Measurements from ENCODE around the gene PMPCA. TPM values are rescaled to one million over a fixed set of nuclear protein-coding genes. Genes with fewer than 3 reads are reported as not detected.

The PMPCA gene
- total and polyA plus RNA-seq, 2 donors (not counting 3 experiments of a cell fraction or from before 2014, with no cell fraction given) = 69.0 to 75.3 TPM

DNA sequence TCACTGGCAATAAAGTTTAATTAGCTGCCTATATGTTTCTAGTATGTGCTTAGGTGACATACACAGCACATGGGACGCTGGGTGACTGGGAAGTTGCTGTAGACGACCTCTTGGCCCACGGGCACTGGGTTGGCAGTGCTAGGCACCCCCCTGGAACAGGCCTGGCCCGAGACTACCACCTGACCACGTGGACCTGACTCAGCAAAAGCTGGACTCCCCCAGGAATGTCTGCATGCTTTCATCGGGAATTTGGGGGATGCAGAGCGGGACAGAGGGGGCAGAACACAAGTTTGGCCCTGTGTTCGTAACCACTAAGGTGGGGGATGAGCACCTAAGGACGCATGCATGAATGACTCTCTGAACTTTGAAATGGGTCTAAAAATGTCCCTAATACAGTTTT, 45.8 kb downstream of the PMPCA start:
- Histone ChIP-seq H3K79me2 (ENCODE audit: control insufficient read depth, insufficient read depth, low read length) (no peaks in the 10 kb centered on the region), H3K9me3 (replicated peaks; ENCODE audit: control insufficient read depth, insufficient read depth, low read length) (no peaks in the 10 kb centered on the region), H3K27ac (ENCODE audit: insufficient read depth, low read depth, low read length) (no peak overlapping the region), H3K9ac (replicated peaks; ENCODE audit: extremely low read depth, insufficient read depth, low read length) (no peak overlapping the region), H4K20me1 (replicated peaks; ENCODE audit: control insufficient read depth, extremely low read depth, insufficient read depth, low read length) (no peaks in the 10 kb centered on the region), H3K27me3 (ENCODE audit: control insufficient read depth in 2 of 2, insufficient read depth in 2 of 2, low read length in 2 of 2) (no peaks in the 10 kb centered on the region), H3K36me3 (ENCODE audit: control insufficient read depth in 2 of 2, extremely low read depth in 1 of 2, insufficient read depth in 2 of 2, low read length in 2 of 2) (peaks cover 24 to 60% of the 10 kb centered on the region in 2 experiments), H2AFZ (ENCODE audit: low read depth, low read length) (no peak overlapping the region), H3K4me3 (replicated peaks in 1 of 3; ENCODE audit: insufficient read depth in 1 of 3, low read depth in 1 of 3, low read length in 3 of 3) (no peak overlapping the region), H3K4me2 (ENCODE audit: insufficient read depth, low read length) (no peak overlapping the region), H3K9me1 (replicated peaks; ENCODE audit: control insufficient read depth, extremely low read depth, insufficient read depth, low read length) (no peaks in the 10 kb centered on the region), H3K4me1 (ENCODE audit: control insufficient read depth, extremely low read depth, insufficient read depth, low read length) (no peaks in the 10 kb centered on the region)
- FAIRE-seq = no peak
- dilution Hi-C loops (cut with MboI; ENCODE audit: extremely low pct_ligation_motif_present, low sequenced_read_pairs) (no loop called here), intact Hi-C loops (cut with micrococcal nuclease) (no loop called here)
- TF ChIP-seq, protein P1, sequence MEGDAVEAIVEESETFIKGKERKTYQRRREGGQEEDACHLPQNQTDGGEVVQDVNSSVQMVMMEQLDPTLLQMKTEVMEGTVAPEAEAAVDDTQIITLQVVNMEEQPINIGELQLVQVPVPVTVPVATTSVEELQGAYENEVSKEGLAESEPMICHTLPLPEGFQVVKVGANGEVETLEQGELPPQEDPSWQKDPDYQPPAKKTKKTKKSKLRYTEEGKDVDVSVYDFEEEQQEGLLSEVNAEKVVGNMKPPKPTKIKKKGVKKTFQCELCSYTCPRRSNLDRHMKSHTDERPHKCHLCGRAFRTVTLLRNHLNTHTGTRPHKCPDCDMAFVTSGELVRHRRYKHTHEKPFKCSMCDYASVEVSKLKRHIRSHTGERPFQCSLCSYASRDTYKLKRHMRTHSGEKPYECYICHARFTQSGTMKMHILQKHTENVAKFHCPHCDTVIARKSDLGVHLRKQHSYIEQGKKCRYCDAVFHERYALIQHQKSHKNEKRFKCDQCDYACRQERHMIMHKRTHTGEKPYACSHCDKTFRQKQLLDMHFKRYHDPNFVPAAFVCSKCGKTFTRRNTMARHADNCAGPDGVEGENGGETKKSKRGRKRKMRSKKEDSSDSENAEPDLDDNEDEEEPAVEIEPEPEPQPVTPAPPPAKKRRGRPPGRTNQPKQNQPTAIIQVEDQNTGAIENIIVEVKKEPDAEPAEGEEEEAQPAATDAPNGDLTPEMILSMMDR (IDR thresholded peaks at IDR 0.05; ENCODE audit: extremely low read depth in 1 of 2, insufficient read depth in 1 of 2, low read depth in 1 of 2, low read length in 2 of 2) = no peak
- TF ChIP-seq, protein P2, sequence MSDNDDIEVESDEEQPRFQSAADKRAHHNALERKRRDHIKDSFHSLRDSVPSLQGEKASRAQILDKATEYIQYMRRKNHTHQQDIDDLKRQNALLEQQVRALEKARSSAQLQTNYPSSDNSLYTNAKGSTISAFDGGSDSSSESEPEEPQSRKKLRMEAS (IDR thresholded peaks at IDR 0.05; ENCODE audit: insufficient read depth, insufficient read length) = no peak
- DNase-seq (ENCODE audit: low read depth, low spot score) = no peak
- ChIA-PET POLR2A (no interaction called here), CTCF (no interaction called here)
- no TSS peak for BruUV-seq (replicated peaks)

DNA sequence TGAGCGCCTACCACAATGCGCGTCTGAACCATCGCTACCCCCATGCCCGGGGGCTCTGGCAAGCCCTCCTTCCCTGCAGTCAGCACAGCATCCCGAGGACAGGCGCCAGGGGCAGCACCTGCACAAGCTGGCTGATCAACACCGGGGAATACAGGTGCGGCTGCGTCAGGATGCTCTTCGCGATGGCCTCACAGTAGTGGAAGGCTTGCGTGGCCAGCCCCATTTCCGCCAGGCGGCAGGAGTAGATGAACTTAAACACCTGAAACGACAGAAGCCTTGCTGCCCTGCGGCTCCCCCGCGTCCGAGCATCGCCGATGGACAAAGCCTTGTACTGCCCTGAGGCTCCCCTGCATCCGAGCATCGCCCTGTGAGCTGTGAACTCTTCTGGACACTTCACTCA, 46.9 kb downstream of the PMPCA start:
- H3K4me2 ChIP-seq (ENCODE audit: insufficient read depth, low read length) = no peak overlapping the region
- H3K9ac ChIP-seq (replicated peaks; ENCODE audit: extremely low read depth, insufficient read depth, low read length) = no peak overlapping the region
- H3K4me3 ChIP-seq (replicated peaks in 1 of 3; ENCODE audit: insufficient read depth in 1 of 3, low read depth in 1 of 3, low read length in 3 of 3) = no peak overlapping the region
- dilution Hi-C loops (cut with MboI; ENCODE audit: extremely low pct_ligation_motif_present, low sequenced_read_pairs) = no loop called here
- BruUV-seq (replicated peaks) = no TSS peak
- H3K9me1 ChIP-seq (replicated peaks; ENCODE audit: control insufficient read depth, extremely low read depth, insufficient read depth, low read length) = no peaks in the 10 kb centered on the region
- CTCF ChIA-PET = no interaction called here
- H2AFZ ChIP-seq (ENCODE audit: low read depth, low read length) = no peak overlapping the region
- POLR2A ChIA-PET = interaction anchor here (0.7 kb wide), 1 partner anchor 44 kb away, joined by 3 read pairs; no protein-coding TSS in a partner anchor
- no peaks in the 10 kb centered on the region for H3K9me3 ChIP-seq (replicated peaks; ENCODE audit: control insufficient read depth, insufficient read depth, low read length)
- no peaks in the 10 kb centered on the region for H3K4me1 ChIP-seq (ENCODE audit: control insufficient read depth, extremely low read depth, insufficient read depth, low read length)
- DNase-seq (ENCODE audit: low read depth, low spot score) (no peak), FAIRE-seq (no peak)
- no peaks in the 10 kb centered on the region for H4K20me1 ChIP-seq (replicated peaks; ENCODE audit: control insufficient read depth, extremely low read depth, insufficient read depth, low read length)
- peaks cover 25 to 62% of the 10 kb centered on the region in 2 experiments for H3K36me3 ChIP-seq (ENCODE audit: control insufficient read depth in 2 of 2, extremely low read depth in 1 of 2, insufficient read depth in 2 of 2, low read length in 2 of 2)
- no peaks in the 10 kb centered on the region for H3K79me2 ChIP-seq (ENCODE audit: control insufficient read depth, insufficient read depth, low read length)
- TF ChIP-seq POLR2AphosphoS5 (IDR thresholded peaks at IDR 0.05; ENCODE audit: insufficient read depth, low read depth, low read length) (no peak), MYC (IDR thresholded peaks at IDR 0.05; ENCODE audit: low read depth, low read length) (no peak), EZH2 (IDR thresholded peaks at IDR 0.05; ENCODE audit: borderline replicate concordance, low read depth, low read length, severe bottlenecking) (no peak), JUN (IDR thresholded peaks at IDR 0.05; ENCODE audit: borderline replicate concordance, insufficient read depth, insufficient read length, low read depth) (no peak), POLR2A (IDR thresholded peaks at IDR 0.05; ENCODE audit: low read depth, low read length) (no peak), FOS (IDR thresholded peaks at IDR 0.05; ENCODE audit: borderline replicate concordance, insufficient read depth, low read length) (no peak), GATA2 (IDR thresholded peaks at IDR 0.05; ENCODE audit: insufficient read depth, insufficient read length, low read depth, low read length) (no peak)
- TF ChIP-seq, protein P2 (IDR thresholded peaks at IDR 0.05; ENCODE audit: insufficient read depth, insufficient read length) = no peak
- TF ChIP-seq, protein P1 (IDR thresholded peaks at IDR 0.05; ENCODE audit: extremely low read depth in 1 of 2, insufficient read depth in 1 of 2, low read depth in 1 of 2, low read length in 2 of 2) = no peak
- no peaks in the 10 kb centered on the region for H3K27me3 ChIP-seq (ENCODE audit: control insufficient read depth in 2 of 2, insufficient read depth in 2 of 2, low read length in 2 of 2)
- intact Hi-C loops (cut with micrococcal nuclease) = no loop called here
- H3K27ac ChIP-seq (ENCODE audit: insufficient read depth, low read depth, low read length) = no peak overlapping the region

Data from endothelial cell of umbilical vein (primary cell).